HG02870 (cell line): Measurements from ENCODE around the gene FNDC3A.

Experiments used
- ATAC-seq: cut with Tn5 transposase; IDR thresholded peaks from one replicate; pipeline ENCODE4 v1.9.1; 2021; ENCODE audit warnings: mild to moderate bottlenecking, moderate library complexity; ENCODE audit not compliant: unreplicated experiment

Gene FNDC3A

DNA sequence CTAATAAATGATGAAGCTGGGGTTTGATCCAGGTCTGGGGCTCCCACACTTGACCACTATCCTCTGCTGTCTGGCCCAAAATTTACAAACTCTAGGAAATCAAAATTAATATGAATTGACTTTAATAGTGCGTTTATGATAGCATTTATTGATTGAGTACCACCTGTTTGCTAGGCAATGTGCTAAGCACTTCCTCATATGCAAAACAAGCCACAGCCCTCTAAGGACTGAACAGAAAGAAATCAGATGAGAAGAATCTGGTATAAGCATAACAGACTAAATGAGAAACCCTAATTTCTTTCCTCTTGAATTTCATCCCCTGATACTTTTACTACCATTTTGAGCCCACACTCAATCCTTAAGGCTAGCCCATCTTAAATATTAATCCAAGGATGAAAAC lies 237.8 kb downstream of the FNDC3A start:
- no peak for ATAC-seq

DNA sequence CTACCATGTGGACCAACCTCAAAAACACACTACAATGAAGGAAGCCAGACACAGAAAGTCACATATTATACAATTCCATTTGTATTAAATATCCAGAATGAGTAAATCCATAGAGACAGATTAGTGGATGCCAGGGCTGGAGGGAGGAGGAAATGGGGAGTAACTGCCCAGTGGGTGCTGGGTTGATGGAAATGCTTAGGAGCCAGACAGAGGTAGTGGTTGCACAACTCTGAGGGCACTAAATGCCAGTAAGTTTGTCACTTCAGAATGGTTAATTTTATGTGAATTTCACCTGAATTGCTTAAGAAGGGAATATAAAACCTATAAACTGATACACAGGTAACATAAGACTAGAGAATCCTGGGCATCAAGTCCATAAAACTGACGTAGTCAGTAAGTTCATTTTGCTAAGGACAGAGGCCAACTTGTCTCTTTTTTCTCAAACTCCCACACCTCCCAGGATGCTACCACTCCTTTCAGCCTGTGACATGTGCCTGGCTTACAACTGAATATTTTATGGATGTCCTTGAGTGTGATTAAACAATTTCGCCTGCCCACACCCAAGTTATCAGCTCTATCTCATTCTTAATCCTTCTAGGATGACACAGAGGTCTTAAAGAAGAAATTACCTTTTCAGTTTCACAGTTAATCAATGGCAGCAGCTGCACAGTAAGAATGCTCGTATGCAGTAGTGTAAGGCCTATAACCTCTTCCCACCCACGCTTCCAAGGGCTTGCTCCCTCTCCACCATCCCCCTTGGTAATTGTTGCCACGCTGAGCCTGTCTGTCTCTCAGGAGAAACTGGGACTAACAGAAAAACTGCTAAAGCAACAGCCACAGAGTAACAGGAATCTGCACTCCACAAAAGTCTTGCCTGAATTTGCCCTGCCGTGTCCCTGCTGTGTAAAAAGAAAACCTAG lies 238.5 kb downstream of the FNDC3A start:
- ATAC-seq, result no peak

DNA sequence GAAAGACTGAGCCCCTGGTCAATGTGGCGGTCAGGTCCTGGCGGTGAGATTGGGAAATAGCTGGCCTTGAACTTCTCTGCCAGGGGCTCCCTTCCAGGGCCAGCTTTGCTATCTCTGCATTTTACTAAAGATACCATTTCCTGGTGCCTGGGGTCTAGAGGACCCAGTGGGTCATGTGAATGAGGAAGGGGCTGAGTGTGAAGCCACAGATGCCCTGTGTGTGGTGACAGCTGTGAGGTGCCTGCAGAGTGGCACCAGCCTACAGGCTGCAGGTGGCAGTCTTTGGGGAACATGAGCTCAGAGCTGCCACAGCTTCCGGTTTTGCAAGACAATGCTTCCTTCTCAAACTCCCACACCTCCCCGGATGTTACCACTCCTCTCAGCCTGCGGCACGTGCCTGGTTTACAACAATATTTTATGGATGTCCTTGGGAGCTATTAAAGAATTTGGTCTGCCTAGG lies 239.2 kb downstream of the FNDC3A start:
- ATAC-seq, result no peak

DNA sequence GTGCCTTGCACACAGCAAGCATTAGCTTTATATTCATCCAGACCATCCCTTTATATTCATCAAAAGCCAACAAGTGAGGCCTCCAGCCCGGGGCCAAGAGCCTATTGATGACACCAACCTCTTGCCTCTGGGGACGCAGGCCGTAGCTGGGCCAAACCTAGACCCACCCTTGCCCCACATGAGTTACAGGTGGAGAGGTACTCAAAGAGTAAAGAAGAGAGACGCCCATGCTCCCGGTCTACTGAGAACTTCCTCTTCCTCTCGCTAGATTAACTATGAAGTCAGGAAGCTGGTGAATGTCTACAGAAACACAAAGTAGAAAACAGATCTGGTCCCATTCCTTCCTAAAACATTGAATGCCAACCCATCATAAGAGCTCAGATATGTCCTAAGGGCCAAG lies 240.6 kb downstream of the FNDC3A start:
- no peak for ATAC-seq

DNA sequence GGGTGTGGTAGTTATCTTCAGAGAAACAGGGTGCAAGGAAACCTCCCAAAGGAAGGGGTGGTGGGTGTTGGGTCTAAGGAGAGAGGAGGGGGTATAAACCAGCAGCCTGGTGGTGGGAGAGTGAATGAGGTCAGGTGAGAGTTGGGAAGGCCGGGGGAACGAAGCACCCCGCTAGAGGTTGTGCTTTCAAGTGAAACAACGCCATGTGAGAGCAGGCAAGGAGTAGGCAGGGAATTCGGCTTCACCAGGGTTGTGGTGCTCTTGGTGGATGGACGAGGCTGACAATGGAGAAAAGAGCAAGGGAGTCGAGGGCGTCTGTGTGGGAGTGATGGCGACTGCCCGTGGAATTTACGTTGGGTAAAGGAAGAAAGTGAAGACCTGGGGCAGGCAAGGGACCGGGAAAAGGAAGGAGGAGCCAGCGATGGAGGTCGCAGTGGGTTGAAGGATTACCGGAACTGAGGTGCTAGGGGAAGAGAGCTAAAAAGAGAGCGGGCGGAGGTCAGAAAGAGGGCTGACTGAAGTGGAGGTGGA lies 242.3 kb downstream of the FNDC3A start:
- no peak for ATAC-seq

DNA sequence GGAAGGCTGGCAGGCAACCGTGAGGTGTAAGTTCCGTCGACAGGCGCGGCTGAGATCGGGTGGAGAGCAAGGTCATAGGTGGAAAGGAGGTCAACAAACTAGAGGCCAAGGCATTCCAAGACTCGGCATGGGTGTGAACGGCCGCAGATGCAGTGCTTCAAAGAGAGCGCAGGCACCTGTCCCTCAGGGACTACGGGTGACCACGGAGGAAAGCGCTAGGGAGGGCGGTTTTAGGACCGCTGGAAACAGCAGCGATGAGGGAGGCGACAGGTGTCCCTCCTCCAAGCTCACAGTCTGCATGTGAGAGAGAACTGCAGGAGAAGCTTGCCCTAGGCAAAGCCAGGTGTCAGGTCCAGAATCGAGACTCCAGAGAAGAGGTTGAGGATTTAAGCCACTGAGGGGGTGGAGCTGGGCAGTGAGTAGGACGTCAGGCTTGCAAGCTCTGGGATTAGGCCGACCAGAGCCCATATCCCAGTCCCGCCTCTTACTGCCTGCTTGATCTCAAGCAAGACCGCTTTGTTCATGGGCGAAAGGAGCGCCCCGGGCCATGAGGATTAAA lies 242.9 kb downstream of the FNDC3A start:
- ATAC-seq, result no peak

DNA sequence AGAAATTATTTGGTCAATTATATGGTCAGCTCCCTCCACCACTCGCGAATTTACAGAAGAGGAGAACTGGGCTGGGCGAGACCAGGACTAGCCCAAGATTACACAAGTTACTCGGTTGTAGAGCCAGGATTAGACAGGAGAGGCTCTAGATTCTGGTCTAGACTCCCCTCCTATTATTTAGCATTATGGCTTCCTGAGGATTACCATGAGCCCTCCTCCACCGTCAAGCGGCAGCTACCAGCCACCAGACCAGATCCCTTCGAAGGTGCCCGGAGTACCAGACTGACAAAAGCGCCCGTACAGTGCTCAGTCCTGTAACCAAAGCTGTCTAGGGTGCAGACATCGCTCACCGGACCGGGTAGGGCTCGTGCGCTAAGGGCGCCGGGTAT lies 243.9 kb downstream of the FNDC3A start:
- ATAC-seq, result peak; percentile 19

DNA sequence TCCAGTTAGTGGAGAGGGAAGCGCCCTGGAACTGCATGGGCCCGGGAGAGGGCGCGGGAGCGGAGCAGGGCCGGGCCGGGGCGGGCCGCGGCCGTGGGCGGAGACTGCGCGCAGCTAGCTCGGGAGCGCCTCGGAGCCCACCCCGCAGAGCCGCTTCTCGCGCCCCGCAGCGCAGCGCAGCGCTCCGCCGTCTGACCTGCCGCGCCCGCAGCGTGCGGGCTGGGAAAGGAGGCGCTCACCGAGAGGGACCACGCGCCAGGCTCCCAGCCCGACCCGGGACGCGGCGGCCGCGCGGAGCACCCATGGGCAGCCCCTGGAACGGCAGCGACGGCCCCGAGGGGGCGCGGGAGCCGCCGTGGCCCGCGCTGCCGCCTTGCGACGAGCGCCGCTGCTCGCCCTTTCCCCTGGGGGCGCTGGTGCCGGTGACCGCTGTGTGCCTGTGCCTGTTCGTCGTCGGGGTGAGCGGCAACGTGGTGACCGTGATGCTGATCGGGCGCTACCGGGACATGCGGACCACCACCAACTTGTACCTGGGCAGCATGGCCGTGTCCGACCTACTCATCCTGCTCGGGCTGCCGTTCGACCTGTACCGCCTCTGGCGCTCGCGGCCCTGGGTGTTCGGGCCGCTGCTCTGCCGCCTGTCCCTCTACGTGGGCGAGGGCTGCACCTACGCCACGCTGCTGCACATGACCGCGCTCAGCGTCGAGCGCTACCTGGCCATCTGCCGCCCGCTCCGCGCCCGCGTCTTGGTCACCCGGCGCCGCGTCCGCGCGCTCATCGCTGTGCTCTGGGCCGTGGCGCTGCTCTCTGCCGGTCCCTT lies 244.5 kb downstream of the FNDC3A start, which contains the start of gene MLNR:
TSS of gene MLNR (plus strand) at position 303 of the 820 bp plus-strand sequence. CDS start at position 303, 0 bp downstream.
- ATAC-seq, result peak; percentile 60

DNA sequence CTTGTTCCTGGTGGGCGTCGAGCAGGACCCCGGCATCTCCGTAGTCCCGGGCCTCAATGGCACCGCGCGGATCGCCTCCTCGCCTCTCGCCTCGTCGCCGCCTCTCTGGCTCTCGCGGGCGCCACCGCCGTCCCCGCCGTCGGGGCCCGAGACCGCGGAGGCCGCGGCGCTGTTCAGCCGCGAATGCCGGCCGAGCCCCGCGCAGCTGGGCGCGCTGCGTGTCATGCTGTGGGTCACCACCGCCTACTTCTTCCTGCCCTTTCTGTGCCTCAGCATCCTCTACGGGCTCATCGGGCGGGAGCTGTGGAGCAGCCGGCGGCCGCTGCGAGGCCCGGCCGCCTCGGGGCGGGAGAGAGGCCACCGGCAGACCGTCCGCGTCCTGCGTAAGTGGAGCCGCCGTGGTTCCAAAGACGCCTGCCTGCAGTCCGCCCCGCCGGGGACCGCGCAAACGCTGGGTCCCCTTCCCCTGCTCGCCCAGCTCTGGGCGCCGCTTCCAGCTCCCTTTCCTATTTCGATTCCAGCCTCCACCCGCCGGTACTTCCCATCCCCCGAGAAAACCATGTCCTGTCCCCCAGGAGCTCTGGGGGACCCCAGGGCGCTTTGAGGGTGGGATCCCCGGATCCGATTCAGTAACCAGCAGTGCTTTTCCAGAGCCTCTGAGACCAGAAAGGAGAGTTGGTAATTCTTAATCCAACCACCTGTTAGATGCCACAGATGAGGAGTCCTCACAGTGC lies 245.3 kb downstream of the FNDC3A start:
- no peak for ATAC-seq

DNA sequence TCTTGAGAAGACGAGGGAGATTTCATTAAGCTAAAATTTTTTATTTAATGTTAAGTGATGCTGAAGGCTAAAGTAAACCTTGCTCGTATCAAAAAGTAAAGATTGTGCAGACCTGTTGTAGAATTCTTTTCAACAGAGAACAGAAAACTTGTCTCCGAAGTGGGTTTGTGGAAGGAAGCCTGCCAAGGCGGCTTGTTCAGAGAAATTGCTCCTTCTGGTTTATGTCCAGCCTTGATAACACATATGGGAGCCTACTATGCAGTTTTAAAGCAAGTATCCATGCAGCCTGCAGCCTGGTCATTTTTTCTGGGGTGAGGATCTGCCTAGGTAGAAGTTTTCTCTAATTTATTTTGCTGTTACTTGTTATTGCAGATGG lies 245.9 kb downstream of the FNDC3A start:
- ATAC-seq, result no peak

DNA sequence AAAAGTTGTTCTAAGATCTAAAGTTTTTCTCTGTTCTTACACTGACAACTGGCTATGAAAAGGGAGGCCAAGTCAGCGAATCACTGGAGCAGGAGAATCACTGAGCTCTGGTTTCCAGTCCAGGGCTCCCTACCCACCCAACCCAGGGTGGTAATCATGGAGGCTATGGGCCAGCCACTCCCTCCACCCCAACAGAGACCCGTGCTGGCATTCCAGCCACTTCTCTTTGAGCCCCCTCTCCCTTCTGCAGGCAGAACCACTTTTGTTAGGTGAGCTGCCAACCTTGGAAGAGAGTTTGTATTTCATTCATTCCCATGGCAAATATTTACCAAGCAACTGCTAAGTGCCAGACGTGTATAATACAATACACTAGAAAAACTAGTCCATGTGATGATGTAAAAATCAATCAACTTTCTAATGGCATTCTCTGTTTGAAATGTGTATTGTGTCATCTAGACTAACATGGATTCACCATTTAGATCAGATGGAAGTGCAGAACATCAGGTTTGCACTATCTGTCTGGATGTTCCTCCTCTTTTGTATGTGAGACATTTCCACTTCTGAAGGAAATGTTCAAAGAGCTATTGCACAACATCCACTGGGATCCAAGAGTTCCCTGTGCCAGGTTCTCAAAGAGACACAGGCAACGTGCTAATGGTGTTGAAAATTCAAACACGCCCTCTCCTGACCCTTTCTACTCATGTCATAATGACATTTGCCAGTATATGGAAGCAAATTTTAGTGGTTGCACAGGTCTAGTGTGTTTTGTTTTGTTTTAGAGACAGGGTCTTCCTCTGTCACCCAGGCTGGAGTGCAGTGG lies 249.7 kb downstream of the FNDC3A start:
- ATAC-seq, result no peak

DNA sequence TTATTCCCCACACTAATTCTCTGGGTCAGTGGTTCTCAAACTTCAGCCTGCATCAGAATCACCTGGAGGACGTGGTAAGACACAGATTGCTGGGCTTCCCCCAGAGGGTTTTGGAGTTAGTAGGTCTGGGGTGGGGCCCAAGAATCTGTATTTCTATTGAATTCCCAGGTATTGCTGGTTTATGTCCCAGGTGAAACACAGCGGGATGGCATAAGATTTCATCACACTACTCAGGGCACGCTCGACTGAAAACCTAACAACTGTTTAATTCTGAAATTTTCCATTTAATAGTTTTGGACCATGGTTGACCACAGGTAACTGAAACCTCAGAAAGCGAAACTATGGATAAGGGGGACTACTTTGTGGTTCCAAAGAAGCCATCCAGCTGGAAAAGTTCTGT lies 250.9 kb downstream of the FNDC3A start:
- ATAC-seq, result no peak

DNA sequence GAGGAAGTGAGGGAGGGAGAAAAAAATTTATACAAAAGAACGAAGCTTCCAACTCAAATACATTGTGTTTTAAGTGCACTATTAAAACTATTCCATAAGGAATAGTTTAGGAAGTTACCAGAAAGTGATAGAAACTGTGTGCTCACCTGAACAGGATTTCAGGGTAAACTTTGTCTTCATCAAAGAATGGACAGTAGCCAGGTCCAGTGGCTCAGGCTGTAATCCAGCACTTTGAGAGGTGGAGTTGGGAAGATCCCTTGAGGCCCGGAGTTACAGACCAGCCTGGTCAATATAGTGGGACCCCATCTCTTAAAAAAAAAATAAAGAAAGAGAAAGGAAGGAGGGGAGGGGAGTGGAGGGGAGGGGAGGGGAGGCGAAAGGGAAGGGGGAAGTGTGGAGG lies 259.0 kb downstream of the FNDC3A start:
- no peak for ATAC-seq

DNA sequence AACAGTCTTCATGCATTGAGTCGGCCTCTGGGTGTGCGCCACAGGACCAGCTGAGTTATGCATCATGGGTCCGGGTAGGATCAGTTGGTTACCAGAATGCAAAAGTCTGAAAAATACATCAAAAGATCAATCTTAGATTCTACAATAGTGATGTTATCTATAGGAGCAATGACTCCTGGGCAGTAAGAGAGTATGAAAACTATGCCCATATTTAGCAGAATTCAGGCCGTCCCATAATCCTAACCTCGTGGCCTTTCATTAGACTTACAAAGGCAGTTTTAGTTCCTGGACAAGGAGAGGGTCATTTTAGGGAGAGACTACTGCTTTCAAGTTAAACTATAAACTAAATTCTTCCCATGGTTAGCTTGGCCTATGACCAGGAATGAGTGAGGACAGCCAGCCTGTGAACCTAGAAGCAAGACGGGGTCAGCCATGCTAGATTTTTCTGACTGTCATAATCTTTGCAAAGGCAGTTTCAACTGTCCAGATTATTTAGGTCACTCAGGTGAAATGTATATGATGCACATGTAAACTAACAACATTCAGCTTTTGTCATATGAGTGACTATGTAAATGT lies 260.2 kb downstream of the FNDC3A start:
- no peak for ATAC-seq

DNA sequence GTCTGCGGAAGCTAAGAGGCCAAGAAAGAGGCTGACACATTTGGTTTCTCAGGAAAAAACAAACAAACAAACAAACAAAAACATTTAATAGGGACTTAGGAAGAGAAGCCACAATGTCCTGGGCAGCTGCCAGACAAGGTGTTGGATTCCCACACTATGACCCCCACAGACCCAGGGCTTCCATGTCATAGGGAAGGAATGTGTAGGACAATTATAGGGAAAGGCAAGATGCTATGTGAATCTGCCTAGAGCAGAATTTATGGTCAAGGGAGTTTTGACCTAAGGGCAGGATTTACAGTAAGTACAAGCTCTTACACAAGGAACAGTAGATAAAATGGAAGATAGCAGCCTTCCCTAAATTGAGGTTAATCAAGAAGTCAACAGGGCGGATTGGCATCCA lies 262.9 kb downstream of the FNDC3A start:
- ATAC-seq, result no peak

DNA sequence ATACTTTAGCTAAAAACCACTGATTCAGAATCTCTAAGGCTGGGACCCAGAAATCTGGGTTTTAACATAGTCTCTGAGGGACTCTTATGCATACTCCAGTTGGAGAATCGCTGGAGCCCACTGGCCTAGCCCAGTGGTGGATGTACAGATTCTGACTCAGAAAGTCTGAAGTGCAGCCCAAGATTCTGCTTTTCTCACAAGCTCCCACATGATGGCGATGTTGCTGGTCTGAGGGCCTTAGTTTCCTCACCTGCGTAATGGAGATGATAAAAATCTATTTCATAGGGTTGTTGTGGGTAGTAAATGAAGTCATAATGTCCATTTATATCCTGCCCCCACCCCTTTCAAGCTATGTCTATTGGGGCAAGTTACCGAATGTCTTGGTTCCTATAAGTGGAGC lies 264.3 kb downstream of the FNDC3A start:
- ATAC-seq, result peak; percentile 59

DNA sequence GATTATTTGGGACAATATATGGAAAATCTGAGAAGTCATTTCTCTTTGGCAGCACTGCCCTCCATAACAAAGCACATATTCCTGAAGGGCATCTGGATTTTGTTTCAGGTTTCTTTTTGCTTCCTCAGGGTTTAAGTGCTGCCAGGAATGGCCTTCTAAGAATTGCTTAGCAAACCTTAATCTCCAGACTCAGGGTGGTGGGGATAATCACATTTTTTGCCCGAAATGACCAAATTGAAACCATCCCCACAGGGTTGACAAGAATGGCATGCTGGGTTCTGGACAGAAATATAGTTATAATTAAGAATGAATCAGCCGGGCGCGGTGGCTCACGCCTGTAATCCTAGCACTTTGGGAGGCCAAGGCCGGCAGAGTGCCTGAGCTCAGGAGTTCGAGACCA lies 265.6 kb downstream of the FNDC3A start:
- ATAC-seq, result no peak

DNA sequence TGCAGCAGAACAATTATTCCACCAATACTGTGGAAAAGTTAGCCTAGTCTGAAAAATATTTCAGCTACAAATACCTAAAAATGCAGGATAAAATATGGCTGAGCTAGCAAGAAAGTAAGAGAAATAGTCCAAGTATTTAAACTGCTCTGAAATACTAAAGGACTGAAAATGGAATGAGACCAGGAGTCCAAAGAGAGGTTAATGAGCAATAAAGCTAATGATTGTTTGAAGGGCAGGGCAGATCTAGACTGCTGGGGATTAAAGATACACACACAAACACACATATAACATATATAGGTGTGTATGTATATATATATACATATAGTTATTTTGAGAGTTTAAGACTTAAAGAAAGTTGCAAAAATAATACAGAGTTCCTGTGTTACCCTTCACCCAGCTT lies 269.4 kb downstream of the FNDC3A start:
- ATAC-seq, result no peak

DNA sequence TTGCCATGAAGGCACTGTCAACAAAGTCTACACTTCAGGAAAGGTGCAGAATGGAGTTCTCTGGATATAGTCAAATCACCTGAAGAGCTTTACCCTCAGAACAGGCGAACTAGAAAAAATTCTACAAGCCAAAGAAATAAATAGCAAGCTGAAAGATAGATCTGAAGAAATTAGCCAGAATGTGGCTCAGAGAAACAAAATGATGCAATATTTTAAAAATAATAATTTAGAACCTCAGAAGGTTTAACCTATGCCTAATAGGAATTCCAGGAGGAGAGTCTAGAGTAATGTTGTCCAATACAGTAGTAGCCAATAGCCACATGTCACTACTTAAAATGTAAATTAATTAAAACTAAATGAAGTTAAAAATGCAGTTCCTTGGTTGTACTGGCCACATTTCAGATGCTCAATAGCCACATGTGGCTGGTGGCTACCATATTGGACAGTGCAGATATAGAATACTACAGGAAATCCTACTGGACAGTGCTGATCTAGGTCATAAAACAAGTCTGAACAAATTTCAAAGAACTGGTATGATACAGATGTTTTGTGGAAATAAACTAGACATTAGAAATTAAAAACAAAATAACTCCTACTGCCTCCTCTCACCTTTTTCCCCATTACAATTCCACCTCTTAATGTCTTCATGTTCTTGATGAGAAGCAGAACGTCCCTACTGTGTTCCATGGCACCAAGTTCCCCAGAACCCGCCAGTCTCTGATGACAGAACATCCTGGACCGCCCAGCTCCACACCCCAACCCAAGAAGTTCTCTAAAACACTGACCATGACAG lies 271.3 kb downstream of the FNDC3A start:
- ATAC-seq, result peak; percentile 41
